ENCODE measurements around the gene ADAMTS6.

The ADAMTS6 gene

GRCh38 chr5:65141493-65141892 is 340.2 kb downstream of the ADAMTS6 start:
- no peak for DNase-seq

- no peak for DNase-seq
Measured at GRCh38 chr5:65137631-65138030, 344.1 kb downstream of the ADAMTS6 start.

GRCh38 chr5:65133477-65134110 is 348.1 kb downstream of the ADAMTS6 start:
- no peak for DNase-seq

- DNase-seq = no peak
Measured at GRCh38 chr5:65132386-65132785, 349.3 kb downstream of the ADAMTS6 start.

GRCh38 chr5:65128226-65128625 is 353.5 kb downstream of the ADAMTS6 start:
- DNase-seq = no peak

GRCh38 chr5:65127161-65127901 is 354.4 kb downstream of the ADAMTS6 start:
- no peak for DNase-seq

- DNase-seq = no peak
Measured at GRCh38 chr5:65126542-65127069, 355.1 kb downstream of the ADAMTS6 start.

- no peak for DNase-seq
Measured at GRCh38 chr5:65125591-65126541, 355.9 kb downstream of the ADAMTS6 start.

GRCh38 chr5:65121880-65122436 is 359.8 kb downstream of the ADAMTS6 start:
- DNase-seq = no peak

GRCh38 chr5:65120371-65120967 is 361.3 kb downstream of the ADAMTS6 start:
- no peak for DNase-seq

- no peak for DNase-seq
Measured at GRCh38 chr5:65117525-65117924, 364.2 kb downstream of the ADAMTS6 start.

GRCh38 chr5:65113771-65114170 is 367.9 kb downstream of the ADAMTS6 start:
- DNase-seq = no peak

GRCh38 chr5:65111961-65112658 is 369.6 kb downstream of the ADAMTS6 start:
- no peak for DNase-seq

GRCh38 chr5:65108786-65109743 is 372.7 kb downstream of the ADAMTS6 start:
- no peak for DNase-seq

- no peak for DNase-seq
Measured at GRCh38 chr5:65105301-65105700, 376.4 kb downstream of the ADAMTS6 start.

GRCh38 chr5:65104831-65105230 is 376.9 kb downstream of the ADAMTS6 start:
- DNase-seq = no peak

- no peak for DNase-seq
Measured at GRCh38 chr5:65103756-65104440, 377.8 kb downstream of the ADAMTS6 start.

GRCh38 chr5:65102976-65103711 is 378.6 kb downstream of the ADAMTS6 start:
- peak; percentile 26 for DNase-seq

GRCh38 chr5:65102371-65102975 is 379.2 kb downstream of the ADAMTS6 start:
- no peak for DNase-seq

All from RPMI8226 (cell line).